HEK293T (cell line): Measurements from ENCODE around the gene HTRA3.

Source experiments
- CTCF ChIA-PET: fragments of 350-600 bp; formaldehyde crosslinking; extraction: SDS; loops from one replicate; lab custom pipeline; 2021; ENCODE audit warnings: antibody characterized with exemption, inconsistent platforms; lab: Yijun Ruan, JAX
- POLR2A ChIA-PET: fragments of 350-600 bp; formaldehyde crosslinking; extraction: SDS; loops from one replicate; lab custom pipeline; 2020; ENCODE audit warnings: antibody characterized with exemption, inconsistent platforms; lab: Yijun Ruan, JAX
- DNase-seq: peaks from one replicate; pipeline ENCODE4 v3.0.0; 2012; ENCODE audit warnings: mixed read lengths; ENCODE audit errors: extremely low spot score
- ARNT ChIP-seq: fragments of 450-650 bp; IDR thresholded peaks from 2 replicates; pipeline ENCODE4 v1.6.1; 2017; ENCODE audit warnings: mild to moderate bottlenecking
- BHLHE40 ChIP-seq: fragments of 450-650 bp; IDR thresholded peaks from 2 replicates; pipeline ENCODE4 v1.6.1; 2016; ENCODE audit warnings: mild to moderate bottlenecking, moderate library complexity, borderline replicate concordance
- CTBP1 ChIP-seq: fragments of 450-650 bp; IDR thresholded peaks from 2 replicates; pipeline ENCODE4 v1.6.1; 2016; ENCODE audit warnings: borderline replicate concordance
- ELF4 ChIP-seq: fragments of 450-650 bp; IDR thresholded peaks from 2 replicates; pipeline ENCODE4 v1.6.1; 2017; ENCODE audit warnings: antibody characterized with exemption
- FOXA1 ChIP-seq: fragments of 450-650 bp; IDR thresholded peaks from 2 replicates; pipeline ENCODE4 v1.6.1; 2016; ENCODE audit warnings: mild to moderate bottlenecking
- FOXK2 ChIP-seq: fragments of 450-650 bp; IDR thresholded peaks from 2 replicates; pipeline ENCODE4 v1.6.1; 2016; ENCODE audit warnings: mild to moderate bottlenecking
- FOXM1 ChIP-seq: fragments of 450-650 bp; IDR thresholded peaks from 2 replicates; pipeline ENCODE4 v1.6.1; 2017; ENCODE audit warnings: mild to moderate bottlenecking, borderline replicate concordance
- HDGF ChIP-seq: fragments of 450-650 bp; IDR thresholded peaks from 2 replicates; pipeline ENCODE4 v1.6.1; 2017; ENCODE audit warnings: antibody characterized with exemption, borderline replicate concordance
- L3MBTL2 ChIP-seq: fragments of 450-650 bp; conservative IDR thresholded peaks from 2 replicates; pipeline ENCODE4 v1.6.1; 2016; ENCODE audit warnings: mild to moderate bottlenecking
- LEF1 ChIP-seq: fragments of 450-650 bp; IDR thresholded peaks from 2 replicates; pipeline ENCODE4 v1.6.1; 2017; ENCODE audit warnings: mild to moderate bottlenecking, borderline replicate concordance
- NFRKB ChIP-seq: fragments of 450-650 bp; IDR thresholded peaks from 2 replicates; pipeline ENCODE4 v1.6.1; 2016; ENCODE audit warnings: mild to moderate bottlenecking, moderate library complexity
- SP1 ChIP-seq: fragments of 450-650 bp; IDR thresholded peaks from 2 replicates; pipeline ENCODE4 v1.6.1; 2017
- SUZ12 ChIP-seq: fragments of 450-650 bp; IDR thresholded peaks from 2 replicates; pipeline ENCODE4 v1.6.1; 2016; ENCODE audit warnings: mild to moderate bottlenecking
- TARDBP ChIP-seq: fragments of 450-650 bp; IDR thresholded peaks from 2 replicates; pipeline ENCODE4 v1.6.1; 2016
- ZNF384 ChIP-seq: fragments of 450-650 bp; IDR thresholded peaks from 2 replicates; pipeline ENCODE4 v1.6.1; 2016
- TF ChIP-seq, protein P1 (sequence below): fragments of 450-650 bp; IDR thresholded peaks from 2 replicates; pipeline ENCODE4 v1.6.1; 2016

Gene HTRA3

DNA sequence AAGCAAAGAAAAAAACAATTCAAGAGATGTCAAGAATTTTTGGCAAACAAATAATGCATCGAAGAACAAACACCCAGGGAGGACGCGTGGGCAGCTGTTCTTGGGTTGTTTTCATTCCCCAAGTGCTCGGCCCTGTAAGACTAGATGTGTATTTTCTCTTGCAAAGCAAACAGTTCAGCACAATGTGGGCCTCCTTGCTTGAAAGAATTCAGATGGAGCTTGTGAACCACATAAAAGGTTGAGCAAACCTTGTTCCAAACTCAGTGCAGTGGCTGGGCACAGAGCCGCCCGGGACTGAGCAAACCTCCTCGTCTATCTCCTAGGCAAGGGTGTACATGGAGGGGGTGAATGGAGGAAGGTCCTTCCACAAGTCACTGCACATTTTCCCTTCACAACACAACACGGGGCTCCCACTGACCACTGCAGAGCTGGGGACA is 82.4 kb downstream of the HTRA3 start:
- DNase-seq: no peak
- CTCF ChIA-PET: no interaction called here
- POLR2A ChIA-PET: no interaction called here
- TF ChIP-seq ELF4 (no peak), HDGF (no peak), FOXM1 (no peak), FOXA1 (no peak), ARNT (no peak), SP1 (no peak), BHLHE40 (no peak), ZNF384 (no peak), NFRKB (no peak), LEF1 (no peak), L3MBTL2 (no peak), SUZ12 (no peak), TARDBP (no peak), FOXK2 (no peak), CTBP1 (no peak)
- TF ChIP-seq, protein P1, sequence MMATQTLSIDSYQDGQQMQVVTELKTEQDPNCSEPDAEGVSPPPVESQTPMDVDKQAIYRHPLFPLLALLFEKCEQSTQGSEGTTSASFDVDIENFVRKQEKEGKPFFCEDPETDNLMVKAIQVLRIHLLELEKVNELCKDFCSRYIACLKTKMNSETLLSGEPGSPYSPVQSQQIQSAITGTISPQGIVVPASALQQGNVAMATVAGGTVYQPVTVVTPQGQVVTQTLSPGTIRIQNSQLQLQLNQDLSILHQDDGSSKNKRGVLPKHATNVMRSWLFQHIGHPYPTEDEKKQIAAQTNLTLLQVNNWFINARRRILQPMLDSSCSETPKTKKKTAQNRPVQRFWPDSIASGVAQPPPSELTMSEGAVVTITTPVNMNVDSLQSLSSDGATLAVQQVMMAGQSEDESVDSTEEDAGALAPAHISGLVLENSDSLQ: no peak

DNA sequence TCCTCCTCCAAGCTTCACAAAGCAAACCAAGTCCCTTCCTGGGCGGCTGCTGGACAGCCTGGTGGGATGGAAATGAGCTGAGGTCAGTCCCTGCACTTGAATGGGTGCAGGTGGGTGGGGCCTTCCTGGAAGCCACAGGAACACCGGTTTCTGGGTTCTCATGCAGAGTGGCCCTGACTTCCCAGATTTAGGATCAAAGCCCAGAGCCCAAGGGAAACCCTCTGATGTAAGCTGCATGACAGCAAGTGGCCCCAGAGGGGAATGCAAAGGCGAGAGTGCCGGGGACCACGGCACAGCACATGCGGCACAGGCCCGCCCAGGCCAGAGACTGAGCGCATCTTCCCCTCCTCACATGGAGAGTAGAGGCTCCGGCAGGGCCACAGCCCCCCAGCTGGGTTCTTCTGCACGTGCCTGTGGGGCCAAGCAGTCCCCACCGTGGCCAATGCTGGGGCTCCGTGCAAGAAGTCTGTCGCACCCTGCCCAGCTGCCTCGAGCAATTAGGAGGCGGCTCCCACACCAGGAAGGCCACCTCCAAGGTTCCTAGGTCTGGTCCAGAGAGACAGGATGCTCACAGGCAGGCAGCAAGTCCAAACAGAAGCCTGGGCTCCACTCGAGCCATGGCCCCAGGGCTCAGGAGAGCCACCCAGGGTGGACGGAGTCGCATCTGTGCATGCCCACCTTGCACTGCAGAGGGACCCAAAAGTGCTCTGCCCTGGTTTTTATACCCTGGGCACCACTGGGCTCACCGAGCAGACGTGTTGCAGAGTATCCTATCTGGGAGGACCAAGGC is 83.0 kb downstream of the HTRA3 start:
- ChIA-PET POLR2A (no interaction called here), CTCF (interaction anchor here (1.0 kb wide), 1 partner anchor 10 kb away, joined by 3 read pairs; no protein-coding TSS in a partner anchor)
- DNase-seq: no peak
- TF ChIP-seq, protein P1: no peak

DNA sequence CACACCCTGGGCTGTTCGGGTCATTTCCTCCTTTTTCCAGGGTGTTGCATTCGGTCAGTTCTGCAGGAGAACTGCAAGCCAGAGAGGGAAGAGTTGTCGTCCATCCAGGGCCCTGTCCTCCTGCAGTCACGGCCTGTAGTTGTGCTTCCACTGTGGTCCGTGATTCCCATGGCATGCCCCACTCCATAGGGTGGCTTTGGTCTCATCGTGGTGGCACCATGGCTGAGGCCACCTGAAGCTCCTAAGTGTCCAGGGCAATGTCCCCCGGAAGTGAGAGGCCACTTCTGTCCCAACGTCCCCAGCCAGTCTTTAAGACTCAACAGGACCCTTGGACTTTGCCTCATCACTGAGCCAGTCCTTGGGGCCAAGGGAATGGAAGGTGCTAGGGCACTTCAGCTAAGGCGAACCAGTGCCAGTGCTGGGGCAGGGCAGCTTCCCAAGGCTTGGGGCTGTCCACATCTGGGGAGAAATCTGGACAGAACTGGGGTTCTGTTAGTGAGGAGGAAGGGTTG is 83.7 kb downstream of the HTRA3 start:
- TF ChIP-seq ELF4: no peak
- TF ChIP-seq LEF1: no peak
- no peak for TF ChIP-seq FOXK2
- TF ChIP-seq ARNT: no peak
- TF ChIP-seq FOXM1: no peak
- TF ChIP-seq SUZ12: no peak
- ChIA-PET POLR2A (no interaction called here), CTCF (interaction anchor here (1.0 to 1.1 kb wide), 2 partner anchors 10 to 177 kb away, joined by 3 read pairs; no protein-coding TSS in a partner anchor)
- no peak for DNase-seq

DNA sequence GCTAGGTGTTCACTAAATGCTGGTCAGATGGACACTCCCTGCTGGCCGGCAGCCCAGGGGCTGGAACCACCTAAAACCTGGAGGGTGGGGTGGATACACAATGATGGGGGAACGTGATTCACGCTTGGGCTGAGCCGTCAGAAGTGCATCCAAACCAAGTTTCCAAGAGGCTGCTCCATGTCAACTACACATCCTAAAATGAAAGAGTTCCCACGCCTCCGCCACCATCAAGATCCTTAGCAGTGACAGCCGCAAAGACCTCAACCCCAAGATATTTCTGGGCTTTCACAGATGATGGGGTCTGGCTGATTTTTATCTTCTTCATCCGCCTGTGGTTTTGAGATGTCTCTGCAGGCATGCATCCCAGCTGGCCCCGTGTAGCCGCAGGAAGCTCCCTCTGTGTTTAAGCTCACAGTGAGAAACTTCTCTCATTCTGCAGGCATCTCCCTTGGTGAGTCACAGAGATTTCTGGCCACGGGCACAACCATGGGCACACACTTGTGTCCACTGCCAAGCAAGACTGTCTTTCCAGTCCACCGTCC is 84.4 kb downstream of the HTRA3 start:
- TF ChIP-seq, protein P1: no peak
- TF ChIP-seq SP1 (no peak), L3MBTL2 (no peak), CTBP1 (no peak), SUZ12 (no peak), HDGF (no peak), LEF1 (no peak), FOXK2 (no peak), TARDBP (no peak), ELF4 (no peak), FOXM1 (no peak), ARNT (no peak), ZNF384 (no peak)
- ChIA-PET POLR2A (no interaction called here), CTCF (interaction anchor here (1.1 kb wide), 1 partner anchor 178 kb away, joined by 3 read pairs; no protein-coding TSS in a partner anchor)
- no peak for DNase-seq

DNA sequence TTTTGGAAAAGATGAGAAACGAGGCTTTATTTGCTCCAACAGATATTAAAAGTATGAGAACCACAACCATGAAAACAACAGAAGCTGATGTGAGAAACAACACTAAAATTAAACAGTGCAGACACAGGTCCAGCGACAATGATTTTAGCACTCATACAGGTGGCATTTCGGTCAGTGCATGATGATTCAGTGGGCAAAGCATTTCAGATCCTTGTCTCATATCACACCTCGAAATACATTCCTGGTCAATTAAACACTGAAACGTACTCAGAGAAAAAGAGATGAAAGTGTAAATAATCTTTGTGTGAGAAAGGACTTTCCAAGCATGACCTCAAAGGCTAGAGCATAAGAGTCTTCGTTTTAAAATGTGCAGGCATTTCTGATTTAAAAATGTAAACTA is 85.8 kb downstream of the HTRA3 start:
- ChIA-PET CTCF (no interaction called here), POLR2A (no interaction called here)
- no peak for TF ChIP-seq SUZ12
- TF ChIP-seq ARNT: no peak
- no peak for TF ChIP-seq FOXK2
- TF ChIP-seq CTBP1: no peak
- no peak for TF ChIP-seq HDGF
- TF ChIP-seq, protein P1: no peak
- no peak for TF ChIP-seq BHLHE40
- no peak for TF ChIP-seq LEF1
- TF ChIP-seq FOXM1: no peak
- no peak for TF ChIP-seq ZNF384
- no peak for TF ChIP-seq NFRKB
- DNase-seq: no peak
